ENCODE data around the gene ENTREP3. TPM values are rescaled to one million over a fixed set of nuclear protein-coding genes. Genes with fewer than 3 reads are reported as not detected.
"Not testable (repeated sequence)": the region's sequence is repeated elsewhere in the genome, so short reads cannot be mapped to it uniquely, and the experiment has no call there.

Gene ENTREP3
- total RNA-seq, 1 donor from 2014 or later = 4.5 TPM

DNA sequence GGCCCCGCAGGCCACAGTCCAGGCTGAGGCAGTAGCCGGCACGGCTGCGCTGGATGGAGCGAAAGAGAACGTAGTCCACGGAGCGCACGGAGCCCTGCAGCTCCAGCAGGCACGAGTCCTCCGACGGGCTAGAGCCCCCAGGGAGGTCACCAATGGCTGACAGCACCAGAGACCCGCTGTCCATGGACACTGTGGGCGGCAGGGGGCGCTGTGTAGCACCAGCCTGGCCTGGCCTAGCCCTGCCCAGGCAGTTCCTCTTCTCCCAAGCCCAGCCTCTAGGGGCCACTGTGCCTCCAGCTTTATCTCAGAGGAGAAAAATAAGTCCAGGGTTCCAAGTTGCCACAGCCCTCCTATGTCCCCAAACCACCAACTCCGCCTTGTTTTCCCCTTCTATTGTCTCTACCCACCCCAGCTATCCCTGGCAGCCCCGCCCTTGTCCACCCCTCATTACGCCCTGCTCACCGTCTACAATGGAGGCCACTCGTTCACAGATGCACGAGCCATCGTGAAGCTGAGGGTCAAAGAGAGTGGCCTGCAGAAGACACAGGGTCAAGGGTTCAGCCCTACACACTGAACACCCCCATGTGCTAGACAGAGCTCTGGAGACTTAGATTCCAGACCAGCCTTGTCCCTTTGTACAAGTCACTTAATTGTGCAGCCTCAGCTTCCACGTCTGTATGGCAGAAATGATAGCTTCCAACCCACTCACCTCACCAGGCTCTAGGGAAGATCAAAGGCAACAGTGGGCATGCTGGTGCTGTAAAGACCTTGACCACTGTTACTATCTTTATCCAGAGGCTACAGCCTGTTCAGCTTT, 4.4 kb downstream of the ENTREP3 start:
- DNase-seq = peak; percentile 73

DNA sequence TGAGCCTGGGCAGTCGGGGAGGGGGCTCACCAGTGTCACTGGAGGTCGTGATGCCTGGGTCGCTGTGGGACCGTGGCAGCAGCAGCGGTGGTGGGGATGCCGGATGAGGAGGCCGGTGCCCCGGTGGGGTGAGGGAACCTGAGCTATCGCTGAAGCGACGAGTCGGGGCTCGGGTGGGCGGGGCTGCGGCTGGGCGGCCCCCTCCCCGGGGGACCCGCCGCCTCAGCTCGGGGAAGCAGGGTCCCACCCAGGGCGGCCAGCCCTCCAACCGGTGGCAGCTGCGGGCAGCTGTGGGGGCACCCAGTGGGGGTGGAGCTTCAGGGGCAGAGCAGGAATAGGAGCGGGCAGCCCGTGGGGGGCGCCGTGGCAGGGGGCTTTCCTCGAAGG, 5.0 kb downstream of the ENTREP3 start:
- no peak for DNase-seq

DNA sequence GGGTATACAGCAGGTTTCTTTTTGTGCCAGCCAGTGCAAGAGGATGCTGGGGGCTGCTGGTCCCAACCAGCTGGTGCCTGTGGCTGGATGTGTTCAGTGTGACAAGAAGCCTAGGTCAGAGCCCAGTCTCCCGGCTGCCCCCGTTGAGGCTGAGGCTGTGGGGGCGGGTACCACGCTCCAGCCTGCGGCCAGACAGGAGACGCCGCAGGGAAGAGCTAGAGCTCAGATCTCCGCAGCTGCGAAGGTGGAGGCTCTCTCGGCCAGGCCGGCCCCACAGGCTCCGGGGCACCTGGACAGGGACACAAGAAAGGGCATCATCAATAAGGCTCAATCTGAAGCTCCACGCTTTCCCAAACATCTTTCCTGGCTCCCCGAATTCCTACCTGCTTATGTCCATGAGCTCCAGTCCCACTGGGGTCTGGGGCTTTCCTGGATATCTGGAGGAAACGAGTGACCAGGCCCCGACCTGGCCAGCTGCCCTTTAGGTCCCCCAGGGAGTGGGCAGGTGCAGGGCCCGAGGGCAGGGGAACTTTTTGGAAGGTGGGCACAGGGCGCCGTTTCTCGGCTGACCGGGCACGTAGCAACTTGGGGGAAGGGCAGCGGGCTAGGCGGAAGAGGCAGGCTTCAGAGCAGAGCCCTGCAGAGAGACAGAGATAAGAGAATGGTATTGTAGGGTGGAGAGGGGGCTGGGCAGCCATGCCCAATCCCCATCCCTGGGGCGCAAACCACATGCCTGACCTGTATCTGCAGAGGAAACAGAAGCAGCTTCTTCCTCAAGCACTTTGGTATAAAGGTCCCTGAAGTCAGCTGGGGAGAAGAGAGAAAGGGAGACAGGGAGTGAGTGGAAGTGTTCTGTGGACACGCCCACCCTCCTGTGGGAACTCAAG, 7.4 kb downstream of the ENTREP3 start:
- no peak for DNase-seq

DNA sequence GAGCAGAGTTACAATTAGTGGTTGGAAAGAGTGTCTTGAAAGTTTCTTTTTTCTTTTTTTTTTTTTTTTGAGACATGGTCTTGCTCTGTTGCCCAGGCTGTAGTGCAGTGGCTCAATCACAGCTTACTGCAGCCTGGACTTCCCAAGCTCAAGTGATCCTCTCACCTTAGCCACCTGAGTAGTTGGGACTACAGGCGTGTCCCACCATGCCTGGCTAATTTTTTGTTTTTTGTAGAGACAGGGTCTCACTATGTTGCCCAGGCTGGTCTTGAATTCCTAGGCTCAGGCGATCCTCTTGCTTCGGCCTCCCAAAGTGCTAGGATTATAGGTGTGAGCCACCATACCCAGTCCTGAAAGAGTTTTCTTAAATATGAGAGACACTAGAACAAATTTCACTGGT, 8.5 kb downstream of the ENTREP3 start:
- DNase-seq = not testable (repeated sequence)

DNA sequence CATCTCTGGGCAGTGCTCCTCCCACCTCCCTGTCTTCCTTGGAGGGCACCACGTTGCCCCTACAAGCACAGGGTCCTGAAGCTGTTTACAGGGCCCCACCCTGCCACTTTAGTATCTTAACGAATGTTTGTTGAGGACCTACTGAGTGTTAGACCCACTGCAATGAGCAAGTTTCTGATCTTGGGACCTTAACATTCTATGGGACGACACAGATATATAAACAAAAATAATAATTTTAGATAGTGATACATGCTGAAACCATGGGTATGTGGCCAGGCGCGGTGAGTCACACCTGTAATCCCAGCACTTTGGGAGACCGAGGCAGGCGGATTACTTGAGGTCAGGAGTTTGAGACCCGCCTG, 10.1 kb downstream of the ENTREP3 start:
- no peak for DNase-seq

DNA sequence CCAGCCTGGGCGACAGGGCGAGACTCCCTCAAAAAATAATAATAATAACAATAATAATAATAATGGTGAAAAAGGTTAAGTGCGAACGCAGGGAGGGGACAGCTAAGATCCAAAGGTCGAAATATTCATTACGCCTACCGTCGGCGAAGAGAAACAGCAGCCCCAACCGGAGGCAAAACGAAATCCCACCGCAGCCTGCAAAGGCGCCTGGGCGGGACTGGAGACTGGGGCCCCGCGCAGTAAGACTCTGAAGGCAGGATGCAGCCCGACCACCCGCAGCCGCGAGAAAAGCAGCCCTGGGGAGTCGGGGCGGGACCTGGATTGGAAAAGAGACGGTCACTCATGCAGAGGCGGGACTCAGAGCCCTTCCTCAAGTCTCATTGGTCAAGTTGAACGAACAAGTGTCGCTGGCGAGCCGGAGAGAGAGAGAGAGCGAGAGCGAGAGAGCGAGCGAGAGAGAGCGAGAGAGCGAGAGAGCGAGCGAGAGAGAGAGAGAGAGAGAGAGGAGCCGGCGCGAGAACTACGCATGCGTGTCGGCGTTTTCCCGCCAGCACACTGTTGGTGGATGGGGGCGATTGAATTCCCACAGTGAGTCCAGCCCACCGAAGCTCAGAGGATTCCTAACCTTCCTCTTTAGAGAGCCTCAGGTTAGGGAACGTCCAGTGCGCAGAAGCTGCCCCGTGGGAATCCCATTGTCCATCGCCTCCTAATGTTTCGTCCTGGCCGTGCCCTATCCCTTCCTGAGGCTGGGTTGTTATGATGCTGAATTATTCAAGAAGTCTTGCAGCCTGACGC, 10.7 kb downstream of the ENTREP3 start:
- peak; percentile 100 for DNase-seq

DNA sequence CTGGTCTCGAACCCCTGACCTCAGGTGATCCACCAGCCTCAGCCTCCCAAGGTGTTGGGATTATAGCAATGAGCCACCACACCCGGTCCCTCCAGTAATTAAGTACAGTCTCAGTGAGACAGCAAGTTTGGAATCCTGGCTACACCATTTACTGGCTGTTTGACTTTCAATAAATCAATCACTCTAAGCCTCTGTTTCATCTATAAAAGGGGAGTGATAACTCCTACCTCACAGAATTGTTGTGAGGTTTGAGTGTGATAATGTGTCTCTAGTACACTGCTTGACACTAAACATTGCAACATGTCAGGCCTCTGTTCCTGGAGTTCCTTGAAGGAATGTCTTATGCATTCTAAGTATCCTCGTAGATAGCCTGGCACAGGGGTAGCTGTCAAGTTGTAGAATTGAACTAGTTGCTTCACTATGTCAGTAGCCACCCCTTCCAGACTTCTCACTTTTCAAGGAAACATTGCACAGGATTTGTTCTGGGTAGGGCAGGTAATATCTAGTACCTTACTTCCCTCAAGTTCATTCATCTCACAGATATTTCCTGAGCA, 12.4 kb downstream of the ENTREP3 start:
- DNase-seq = no peak

DNA sequence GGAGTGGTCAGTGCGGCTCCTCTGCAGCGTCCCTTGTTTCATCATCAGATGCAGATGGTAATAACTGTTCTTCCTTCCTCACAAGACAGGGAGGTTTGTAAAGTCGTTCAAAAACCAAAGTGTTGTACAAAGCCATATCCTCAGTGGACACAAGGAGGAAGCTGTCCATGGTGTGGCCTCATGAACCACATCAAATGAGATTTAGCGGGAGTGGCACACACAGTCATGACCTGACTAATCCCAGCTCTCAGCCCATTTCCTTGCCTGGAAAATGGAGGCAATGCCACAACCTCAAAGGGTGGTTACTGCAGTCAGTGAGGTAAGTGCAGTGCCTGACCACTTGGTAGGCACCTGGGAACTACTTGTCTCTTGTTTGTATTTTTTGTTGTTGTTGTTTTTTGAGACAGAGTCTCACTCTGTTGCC, 13.4 kb downstream of the ENTREP3 start:
- DNase-seq = no peak

DNA sequence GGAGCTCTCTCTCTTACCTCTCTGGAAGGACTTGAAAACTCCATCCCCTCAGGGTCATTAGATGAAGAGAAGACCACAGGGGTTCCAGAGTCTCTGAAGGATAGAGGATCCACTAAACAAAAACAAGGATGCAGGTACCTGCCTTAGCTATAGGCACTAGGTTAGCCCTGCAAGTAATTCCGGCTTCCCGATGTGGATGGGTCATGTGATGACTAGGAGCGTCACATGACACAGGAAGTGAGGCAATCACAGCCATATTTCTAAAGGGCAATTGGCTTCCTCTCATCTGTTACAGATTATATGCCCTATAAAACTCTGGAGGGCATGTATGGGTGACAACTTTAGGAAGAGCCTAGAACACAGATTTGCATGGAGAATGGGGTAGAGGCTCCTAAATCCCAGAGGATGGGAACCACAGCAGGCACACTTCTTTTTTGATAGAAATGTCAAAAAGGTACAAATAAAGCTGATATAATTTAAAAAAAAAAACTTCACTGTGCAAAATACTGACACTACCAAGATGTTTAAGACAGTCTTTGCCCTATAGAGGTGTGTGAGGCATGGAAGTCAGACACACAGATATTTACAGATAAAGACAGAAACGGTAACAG, 14.1 kb downstream of the ENTREP3 start:
- peak; percentile 86 for DNase-seq

DNA sequence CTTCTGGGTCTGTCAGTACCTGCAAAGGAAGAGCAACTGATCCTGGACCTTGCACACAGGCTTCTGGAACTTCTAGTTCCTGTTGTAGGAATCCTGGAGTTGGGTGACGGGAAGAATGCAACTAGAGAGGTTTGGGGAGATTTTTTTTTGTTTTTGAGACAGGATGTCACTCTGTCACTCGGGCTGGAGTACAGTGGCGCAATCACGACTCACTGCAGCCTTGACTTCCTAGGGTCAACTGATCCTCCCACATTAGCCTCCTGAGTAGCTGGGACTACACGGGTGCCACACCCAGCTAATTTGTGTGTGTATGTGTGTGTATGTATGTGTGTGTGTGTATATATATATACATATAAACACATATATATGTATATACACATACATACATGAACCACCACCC, 18.8 kb downstream of the ENTREP3 start:
- no peak for DNase-seq

DNA sequence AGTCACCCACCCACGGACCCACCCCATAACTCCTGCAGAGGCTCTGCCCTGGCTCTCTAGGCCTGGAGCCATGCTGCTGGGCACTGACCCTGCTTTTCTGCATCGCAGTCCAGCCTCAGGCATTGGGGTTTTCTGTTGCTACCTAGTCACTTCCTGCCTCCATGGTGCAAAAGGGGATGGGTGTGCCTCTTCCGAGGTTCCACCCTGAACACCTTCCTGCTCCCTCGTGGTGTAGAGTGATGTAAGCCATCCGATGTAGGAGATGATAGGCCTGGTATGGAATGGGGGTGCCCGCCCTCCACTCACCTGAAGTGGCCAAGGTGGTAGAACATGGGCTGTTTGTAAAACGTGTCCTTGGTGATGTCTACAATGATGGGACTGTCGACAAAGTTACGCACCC, 19.9 kb downstream of the ENTREP3 start:
- DNase-seq = not testable (repeated sequence)

DNA sequence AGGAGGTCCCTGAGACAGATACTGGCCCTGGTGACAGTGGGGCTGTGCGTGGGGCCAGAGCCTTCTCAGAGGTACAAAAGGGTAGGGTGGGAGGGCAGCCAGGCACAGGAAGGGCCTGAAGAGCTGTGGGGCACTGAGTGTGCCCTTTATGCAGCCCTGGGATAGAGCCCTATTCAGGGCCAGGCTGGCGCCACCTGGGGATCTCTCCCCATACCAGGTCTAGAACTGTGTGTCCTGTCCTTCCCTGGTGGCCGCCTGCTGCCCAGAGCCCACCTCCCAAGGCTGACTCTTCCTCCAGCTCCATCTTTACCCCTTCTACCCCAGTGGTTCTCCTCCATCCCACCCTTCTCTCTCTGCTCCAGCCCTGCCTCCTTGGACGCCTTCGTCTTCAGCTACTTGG, 21.8 kb downstream of the ENTREP3 start:
- not testable (repeated sequence) for DNase-seq

DNA sequence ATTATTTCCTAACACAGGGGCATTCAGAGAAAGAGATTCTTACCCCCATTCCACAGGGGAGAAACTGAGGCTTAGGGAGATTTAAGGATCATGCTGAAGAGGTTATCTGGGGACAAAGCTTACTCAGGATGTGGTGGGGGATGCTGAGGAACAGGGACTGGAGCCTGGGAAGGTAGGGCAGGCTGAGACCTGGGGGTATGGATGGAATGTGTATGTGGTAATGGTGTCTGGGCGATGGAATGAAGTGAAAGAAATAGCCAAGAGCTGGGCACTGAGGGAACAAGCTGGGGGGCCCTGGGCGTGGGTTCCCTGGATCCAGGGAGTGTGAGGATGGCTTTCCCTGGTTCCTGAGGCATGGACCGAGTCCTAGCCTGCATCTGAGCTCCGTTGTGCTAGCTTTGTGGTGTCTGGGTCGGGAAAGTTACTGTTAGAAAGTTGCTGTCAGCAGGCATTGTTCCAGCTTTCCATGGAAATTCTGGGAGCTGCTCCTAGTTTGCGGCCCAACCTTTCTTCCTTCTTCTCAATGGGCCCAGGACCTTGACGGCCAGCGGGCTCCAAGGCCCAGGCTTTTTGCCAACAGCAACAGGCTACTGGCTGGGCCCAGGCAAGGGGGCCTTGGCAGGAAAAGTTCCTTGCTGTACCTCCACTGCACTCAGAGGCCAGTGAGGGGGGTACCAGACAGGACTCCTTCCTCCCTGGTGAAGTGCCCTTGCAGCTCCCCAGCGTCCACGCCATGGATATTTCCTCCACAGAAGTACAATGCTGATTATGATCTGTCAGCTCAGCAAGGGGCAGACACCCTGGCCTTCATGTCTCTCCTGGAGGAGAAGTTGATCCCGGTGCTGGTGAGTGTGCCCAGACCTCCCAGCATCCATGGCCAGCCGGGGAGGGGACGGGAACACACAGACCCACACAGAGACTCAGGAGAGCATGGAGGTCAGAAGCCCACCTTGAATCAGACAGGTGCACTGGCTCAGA, 23.0 kb downstream of the ENTREP3 start:
- DNase-seq = peak; percentile 57

DNA sequence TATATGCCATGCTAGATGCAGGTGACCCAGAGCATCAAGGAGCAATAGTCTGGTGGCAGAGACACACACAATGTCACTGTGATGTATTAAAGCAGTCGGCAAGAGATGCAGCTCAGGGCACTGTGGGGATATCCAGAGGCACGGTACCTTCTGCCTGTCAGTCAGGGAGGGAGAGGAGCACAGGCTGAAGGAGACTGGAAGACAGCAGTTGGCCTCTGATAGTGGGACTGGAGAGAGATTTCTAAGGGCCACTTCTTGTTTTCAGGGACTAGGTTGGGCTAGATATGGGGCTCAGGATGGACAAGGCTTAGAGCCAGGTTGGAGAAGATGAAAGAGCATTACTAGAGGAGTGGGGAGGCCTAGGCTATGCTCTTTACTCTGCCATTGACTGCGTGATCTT, 24.0 kb downstream of the ENTREP3 start:
- not testable (repeated sequence) for DNase-seq

DNA sequence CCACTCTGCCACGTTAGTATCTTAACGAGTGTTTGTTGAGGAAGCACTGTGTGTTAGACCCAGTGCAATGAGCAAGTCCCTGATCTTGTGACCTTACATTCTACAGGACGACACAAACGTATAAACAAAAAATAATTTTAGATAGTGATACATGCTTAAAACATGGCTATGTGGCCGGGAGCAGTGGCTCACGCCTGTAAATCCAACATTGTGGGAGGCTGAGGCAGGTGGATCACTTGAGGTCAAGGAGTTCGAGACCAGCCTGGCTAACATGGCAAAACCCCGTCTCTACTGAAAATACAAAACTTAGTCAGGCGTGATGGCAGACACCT, 27.2 kb downstream of the ENTREP3 start:
- no peak for DNase-seq

DNA sequence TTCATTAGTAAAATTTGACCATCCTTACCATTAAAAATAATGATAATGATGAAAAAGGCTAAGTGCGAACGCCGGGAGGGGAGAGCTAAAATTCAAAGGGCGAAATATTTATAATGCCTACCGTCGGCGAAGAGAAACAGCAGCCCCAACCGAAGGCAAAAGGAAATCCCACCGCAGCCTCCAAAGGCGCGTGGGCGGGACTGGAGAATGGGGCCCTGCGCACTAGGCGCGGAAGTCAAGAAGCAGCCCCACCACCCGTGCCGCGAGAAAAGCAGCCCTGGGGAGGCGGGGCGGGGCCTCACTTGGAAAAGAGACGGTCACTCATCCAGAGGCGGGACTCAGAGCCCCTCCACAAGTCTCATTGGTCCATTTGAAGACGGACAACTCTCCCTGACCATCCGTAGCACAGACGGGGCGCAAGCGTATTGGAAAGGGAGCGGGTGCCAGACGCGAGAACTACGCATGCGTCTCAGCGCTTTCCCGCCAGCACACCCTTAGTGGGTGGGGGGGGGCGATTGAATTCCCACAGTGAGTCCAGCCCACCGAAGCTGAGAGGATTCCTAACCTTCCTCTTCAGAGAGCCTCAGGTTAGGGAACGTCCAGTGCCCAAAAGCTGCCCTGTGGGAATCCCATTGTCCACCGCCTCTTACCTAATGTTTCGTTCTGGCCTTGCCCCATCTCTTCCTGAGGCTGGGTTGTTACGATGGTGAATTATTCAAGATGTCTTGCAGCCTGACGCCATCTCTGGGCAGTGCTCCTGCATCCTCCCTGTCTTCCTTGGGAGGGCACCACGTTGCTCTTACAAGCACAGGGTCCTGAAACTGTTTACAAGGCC, 27.8 kb downstream of the ENTREP3 start:
- peak; percentile 99 for DNase-seq

DNA sequence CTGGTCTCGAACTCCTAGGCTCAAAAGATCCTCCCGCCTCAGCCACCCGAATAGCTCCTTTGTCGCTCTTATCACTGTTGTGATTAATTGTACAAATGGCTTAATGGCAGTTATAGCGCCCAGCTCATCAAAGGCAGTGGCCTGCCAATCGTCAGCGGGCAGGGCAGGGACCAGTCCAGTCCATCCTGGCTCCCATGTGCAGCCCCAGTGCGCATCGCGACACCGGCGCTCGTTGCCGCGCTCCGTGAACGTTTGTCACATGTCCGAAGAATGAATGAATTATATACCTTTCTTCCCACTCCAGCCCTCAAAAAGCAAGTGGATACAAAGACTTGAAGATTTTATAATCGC, 28.4 kb downstream of the ENTREP3 start:
- DNase-seq = peak; percentile 71

DNA sequence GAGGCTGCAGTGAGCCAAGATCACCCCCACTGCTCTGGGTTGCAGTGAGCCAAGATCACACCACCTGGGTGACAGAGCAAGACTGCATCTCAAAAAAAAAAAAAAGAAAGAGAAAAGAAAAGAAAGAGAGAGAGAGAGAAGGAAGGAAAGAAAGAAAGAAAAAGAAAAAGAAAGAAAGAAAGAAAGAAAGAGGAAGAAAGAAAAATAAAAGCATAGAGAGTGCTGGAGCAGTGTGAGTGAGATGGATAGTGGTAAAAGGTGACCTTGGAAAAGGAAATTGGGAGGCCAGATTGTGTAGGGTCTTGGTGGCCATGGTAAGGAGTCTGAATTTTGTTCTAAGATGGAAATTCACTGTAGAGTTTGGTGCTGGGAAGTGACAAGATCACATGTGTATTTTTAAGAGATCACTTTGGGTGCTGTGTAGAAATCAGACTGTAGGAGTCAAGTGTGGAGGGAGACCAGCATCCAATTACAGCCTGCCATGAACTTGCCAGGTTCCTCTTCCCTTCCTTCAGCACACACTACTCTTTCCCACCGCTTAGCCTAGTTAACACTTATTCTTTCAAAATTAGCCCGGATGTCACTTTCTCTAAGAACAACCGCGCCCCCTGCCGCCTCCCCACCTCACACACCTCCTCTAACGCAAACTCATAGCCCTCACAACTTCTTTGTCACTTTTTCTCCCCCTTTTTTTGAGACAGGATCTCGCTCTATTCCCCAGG, 28.9 kb downstream of the ENTREP3 start:
- peak; percentile 71 for DNase-seq

DNA sequence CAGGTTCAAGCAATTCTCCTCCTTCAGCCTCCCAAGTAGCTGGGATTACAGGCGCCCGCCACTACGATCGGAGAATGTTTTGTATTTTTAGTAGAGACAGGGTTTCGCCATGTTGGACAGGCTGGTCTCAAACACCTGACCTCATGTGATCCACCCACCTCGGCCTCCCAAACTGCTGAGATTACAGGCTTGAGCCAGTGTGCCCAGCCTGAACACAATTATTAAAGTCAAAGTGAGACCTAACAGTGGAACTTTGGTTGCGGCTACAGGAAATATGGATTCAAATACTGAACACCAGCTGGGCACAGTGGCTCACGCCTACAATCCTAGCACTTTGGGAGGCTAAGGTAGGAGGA, 29.9 kb downstream of the ENTREP3 start:
- not testable (repeated sequence) for DNase-seq
